ENCODE results near the gene UTP4.

Gene UTP4

GRCh38 chr16:69180011-69180338, 47.5 kb downstream of the UTP4 start:
- DNase-seq: no peak

GRCh38 chr16:69182730-69183416, 50.4 kb downstream of the UTP4 start:
- DNase-seq: no peak

- DNase-seq: peak; percentile 89
These were observed 54.4 kb downstream of the UTP4 start, which contains the start of gene SNTB2 for GRCh38 chr16:69186642-69187445. SNTB2 (plus strand) TSS chr16:69187164; CDS start chr16:69187167, 3 bp downstream.

GRCh38 chr16:69187446-69188235, 55.2 kb downstream of the UTP4 start:
- DNase-seq: peak; percentile 54

GRCh38 chr16:69188236-69188549, 55.7 kb downstream of the UTP4 start:
- no peak for DNase-seq

- no peak for DNase-seq
These were observed 56.3 kb downstream of the UTP4 start for GRCh38 chr16:69188716-69189115.

- DNase-seq: no peak
These were observed 57.7 kb downstream of the UTP4 start for GRCh38 chr16:69190046-69190588.

- DNase-seq: no peak
These were observed 58.1 kb downstream of the UTP4 start for GRCh38 chr16:69190598-69190997.

GRCh38 chr16:69191136-69191535, 58.7 kb downstream of the UTP4 start:
- no peak for DNase-seq

- no peak for DNase-seq
These were observed 61.4 kb downstream of the UTP4 start for GRCh38 chr16:69193855-69194254.

- DNase-seq: no peak
These were observed 62.0 kb downstream of the UTP4 start for GRCh38 chr16:69194488-69194887.

- no peak for DNase-seq
These were observed 63.0 kb downstream of the UTP4 start for GRCh38 chr16:69195369-69196029.

GRCh38 chr16:69197573-69197972, 65.1 kb downstream of the UTP4 start:
- no peak for DNase-seq

GRCh38 chr16:69199382-69199781, 66.9 kb downstream of the UTP4 start:
- DNase-seq: no peak

GRCh38 chr16:69201291-69201690, 68.8 kb downstream of the UTP4 start:
- no peak for DNase-seq

GRCh38 chr16:69201787-69202186, 69.3 kb downstream of the UTP4 start:
- no peak for DNase-seq

- no peak for DNase-seq
These were observed 71.7 kb downstream of the UTP4 start for GRCh38 chr16:69204172-69204571.

- DNase-seq: no peak
These were observed 77.3 kb downstream of the UTP4 start for GRCh38 chr16:69209735-69210134.

GRCh38 chr16:69217433-69217832, 85.0 kb downstream of the UTP4 start:
- DNase-seq: no peak
